GM12873 (cell line): ENCODE data around the gene RIN3.
A peak's percentile ranks its signal among the peaks of the same experiment; 100 is the strongest.

Experiments used
- CTCF ChIP-seq: IDR thresholded peaks from 2 replicates; pipeline ENCODE4 v1.5.1; 2012; ENCODE audit warnings: low read depth, mild to moderate bottlenecking, moderate library complexity, low read length, control low read depth; ENCODE audit not compliant: insufficient read depth; ENCODE audit errors: missing control alignments

Gene RIN3

GRCh38 chr14:92546347-92547053 is 32.9 kb downstream of the RIN3 start:
- no peak for TF ChIP-seq CTCF

- no peak for TF ChIP-seq CTCF
Observed at GRCh38 chr14:92549105-92549858, 35.7 kb downstream of the RIN3 start.

- TF ChIP-seq CTCF: no peak
Observed at GRCh38 chr14:92549859-92550230, 36.3 kb downstream of the RIN3 start.

- TF ChIP-seq CTCF: peak; percentile 59
Observed at GRCh38 chr14:92551044-92551841, 37.7 kb downstream of the RIN3 start.

GRCh38 chr14:92552066-92552465 is 38.5 kb downstream of the RIN3 start:
- TF ChIP-seq CTCF: no peak

- TF ChIP-seq CTCF: peak; percentile 21
Observed at GRCh38 chr14:92553438-92553837, 39.9 kb downstream of the RIN3 start.
